A172 (cell line): ENCODE results near the gene R3HDM2. TPM values are rescaled to one million over a fixed set of nuclear protein-coding genes. Genes with fewer than 3 reads are reported as not detected.
"Not testable (repeated sequence)": the region's sequence is repeated elsewhere in the genome, so short reads cannot be mapped to it uniquely, and the experiment has no call there.

ENCODE experiments used
- DNase-seq: peaks from one replicate; pipeline ENCODE4 v3.0.0-alpha.2; 2015; ENCODE audit warnings: low spot score
- total RNA-seq: library from RNA; depleted of rRNA; stranded (reverse); fragments of >200 nt; shearing (Covaris generic); gene quantifications from 2 replicates; pipeline ENCODE4 v1.2.3, GENCODE V29; 2014

The R3HDM2 gene
- total RNA-seq, 1 experiment from 2014 or later = 16.3 TPM

DNA sequence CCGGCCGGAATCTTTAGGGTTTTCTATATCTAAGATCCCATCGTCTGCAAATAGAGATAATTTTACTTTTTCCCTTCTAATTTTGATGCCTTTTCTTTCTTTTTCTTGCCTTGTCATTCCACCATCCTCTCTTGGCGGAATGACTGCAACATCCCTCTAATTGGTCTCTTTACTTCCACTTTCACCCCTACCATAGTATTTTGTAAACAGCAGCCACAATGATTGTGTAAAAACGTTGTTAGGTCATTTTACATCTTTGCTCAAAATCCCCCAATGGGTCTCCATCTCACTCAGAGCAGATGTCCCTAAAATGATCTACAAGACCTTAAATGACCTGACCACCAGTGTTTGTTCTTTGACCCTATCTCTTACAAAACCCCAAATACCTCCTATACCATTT lies 99.9 kb downstream of the R3HDM2 start:
- DNase-seq = no peak

GRCh38 chr12:57329219-57329618 lies 101.6 kb downstream of the R3HDM2 start:
- no peak for DNase-seq

DNA sequence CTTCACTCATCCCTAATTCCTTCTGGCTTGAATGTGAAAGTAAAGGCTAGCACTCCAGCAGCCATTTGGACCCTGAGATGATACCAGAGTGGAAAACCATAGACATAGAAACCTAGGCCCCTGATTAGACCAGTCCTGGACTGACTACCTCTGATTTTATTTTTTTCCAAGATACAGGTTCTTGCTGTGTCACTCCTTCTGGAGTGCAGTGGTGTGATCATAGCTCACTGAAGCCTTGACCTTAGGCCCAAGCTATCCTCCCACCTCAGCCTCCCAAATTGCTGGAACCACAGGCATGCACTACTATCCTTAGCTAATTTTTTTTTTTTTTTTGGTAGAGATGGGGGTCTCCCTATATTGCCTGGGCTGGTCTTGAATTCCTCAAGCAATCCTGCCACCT lies 105.4 kb downstream of the R3HDM2 start:
- no peak for DNase-seq

DNA sequence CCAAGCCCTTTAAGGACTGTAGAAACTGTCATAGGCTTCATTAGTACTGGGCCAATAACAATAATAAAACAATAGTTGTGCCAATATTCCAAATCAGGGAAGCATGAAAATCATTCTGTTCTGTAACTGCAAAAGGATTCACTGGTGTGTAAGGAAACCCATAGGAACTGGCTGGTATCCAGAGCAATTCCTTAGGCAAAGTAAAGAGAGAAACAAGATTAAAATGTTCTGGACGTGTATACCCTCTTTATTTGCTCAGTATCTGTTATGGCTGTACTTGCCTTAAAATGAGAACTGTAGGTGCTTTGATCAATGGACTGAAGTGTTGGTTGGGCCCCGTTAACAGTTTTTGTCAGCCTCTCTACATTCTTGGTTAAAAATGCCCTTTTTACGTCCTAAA lies 107.4 kb downstream of the R3HDM2 start:
- no peak for DNase-seq

GRCh38 chr12:57320639-57321038 lies 110.2 kb downstream of the R3HDM2 start:
- no peak for DNase-seq

GRCh38 chr12:57319678-57320469 lies 111.0 kb downstream of the R3HDM2 start:
- DNase-seq = no peak

GRCh38 chr12:57315681-57316080 lies 115.2 kb downstream of the R3HDM2 start:
- DNase-seq = no peak

- not testable (repeated sequence) for DNase-seq
These were observed 118.6 kb downstream of the R3HDM2 start for GRCh38 chr12:57312287-57312686.

DNA sequence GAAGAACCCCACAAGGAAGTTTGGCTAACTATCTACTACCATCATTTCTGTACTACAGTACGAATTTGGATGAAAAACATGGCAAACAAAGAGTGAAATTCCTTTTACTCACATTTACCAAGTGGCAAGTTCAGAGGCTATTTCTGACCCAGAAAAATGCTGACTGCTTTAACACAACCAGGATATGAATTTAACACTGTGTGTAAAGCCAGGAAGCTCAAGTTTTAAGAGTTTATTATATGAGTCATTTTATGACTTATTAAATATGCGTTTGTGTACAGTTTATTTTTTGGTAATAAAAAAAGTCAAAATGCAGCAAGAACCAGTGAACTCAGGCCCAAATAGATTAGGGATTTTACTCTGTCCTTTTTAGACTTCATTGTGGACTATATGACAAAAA lies 121.4 kb downstream of the R3HDM2 start:
- DNase-seq = peak; percentile 17

DNA sequence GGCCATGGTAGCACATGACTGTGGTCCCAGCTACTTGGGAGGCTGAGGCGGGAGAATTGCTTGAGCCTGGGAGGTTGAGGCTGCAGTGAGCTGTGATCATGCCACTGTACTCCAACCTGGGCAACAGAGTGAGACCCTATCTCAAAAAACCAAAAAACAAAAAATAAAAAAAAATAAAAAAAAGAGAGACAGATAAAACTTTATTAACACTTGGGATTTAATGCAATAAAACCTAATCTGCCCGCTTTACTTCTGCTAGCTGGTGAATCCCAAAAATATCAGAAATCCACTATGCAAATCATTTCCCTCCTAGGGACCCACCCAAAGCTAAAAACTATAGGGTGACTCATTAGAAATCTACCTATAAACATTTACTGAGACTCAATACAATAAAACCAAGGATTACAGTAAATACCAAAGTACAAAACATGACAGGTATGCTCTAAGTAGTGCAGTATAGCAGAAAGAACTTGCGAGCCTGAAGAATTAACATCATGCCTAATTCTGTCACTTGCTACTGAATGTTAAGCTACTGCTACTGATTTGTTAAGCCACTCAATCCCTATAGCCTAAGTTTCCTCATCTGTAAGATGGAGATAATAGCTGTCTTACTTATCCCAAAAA lies 129.8 kb downstream of the R3HDM2 start:
- no peak for DNase-seq

- no peak for DNase-seq
These were observed 131.3 kb downstream of the R3HDM2 start for GRCh38 chr12:57299514-57300016.

DNA sequence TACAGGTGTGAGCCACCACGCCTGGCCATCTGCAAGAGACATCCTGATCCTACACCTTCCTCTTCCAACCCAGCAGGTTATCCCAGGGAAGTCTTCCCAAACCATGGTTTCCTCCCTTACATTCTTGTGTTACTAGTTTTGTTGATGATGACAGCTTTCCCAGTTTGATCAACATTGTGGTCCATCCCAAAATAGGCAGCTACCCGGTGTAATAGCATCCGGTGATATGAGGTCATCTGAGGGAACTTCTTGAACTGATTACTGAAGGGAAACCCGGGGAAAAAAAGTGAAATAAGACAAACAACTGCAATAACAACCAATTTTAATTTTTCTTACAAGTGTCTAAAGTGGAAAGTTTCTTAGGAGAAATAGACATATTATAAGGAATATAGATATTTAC lies 134.6 kb downstream of the R3HDM2 start:
- no peak for DNase-seq

GRCh38 chr12:57282073-57282472 lies 148.8 kb downstream of the R3HDM2 start:
- DNase-seq = not testable (repeated sequence)

DNA sequence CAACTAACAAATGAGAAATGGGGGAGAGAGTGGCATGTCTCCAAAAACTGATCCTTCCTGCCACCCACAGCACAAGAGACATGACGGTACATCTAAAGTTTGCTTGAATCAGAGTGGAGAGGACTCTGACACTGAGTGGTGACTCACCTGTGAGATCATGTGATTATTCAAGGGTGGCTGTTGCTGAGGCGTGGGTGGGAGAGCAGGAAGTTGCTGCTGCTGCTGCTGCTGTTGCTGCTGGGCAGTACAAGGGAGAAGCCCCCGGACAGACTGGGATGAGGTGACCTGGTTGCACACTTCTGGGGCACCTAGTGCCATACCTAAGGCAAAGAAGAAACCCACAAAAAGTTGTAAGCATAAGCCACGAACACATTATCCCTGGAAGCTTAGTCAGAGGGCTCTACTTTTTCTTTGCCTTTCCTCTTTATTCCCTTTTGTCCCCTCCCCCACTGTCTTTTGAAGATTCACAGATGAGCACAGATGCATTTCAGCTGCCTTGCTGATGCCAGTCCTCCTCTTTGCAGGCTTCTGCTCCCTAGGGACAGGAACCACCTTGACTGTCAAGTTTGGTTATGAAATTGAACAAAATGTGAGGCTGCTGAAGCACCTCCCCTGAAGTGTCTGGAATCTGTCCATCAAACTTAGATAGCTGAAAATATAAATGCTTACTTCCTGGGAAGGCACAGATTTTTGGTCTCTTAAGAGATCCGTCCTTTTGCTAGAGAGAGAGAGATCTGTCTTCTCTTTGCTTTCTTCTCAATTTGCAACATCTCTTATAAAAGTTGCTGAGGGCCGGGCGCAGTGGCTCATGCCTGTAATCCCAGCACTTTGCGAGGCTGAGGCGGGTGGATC lies 150.4 kb downstream of the R3HDM2 start:
- peak; percentile 94 for DNase-seq

GRCh38 chr12:57278465-57279381 lies 152.1 kb downstream of the R3HDM2 start:
- no peak for DNase-seq

DNA sequence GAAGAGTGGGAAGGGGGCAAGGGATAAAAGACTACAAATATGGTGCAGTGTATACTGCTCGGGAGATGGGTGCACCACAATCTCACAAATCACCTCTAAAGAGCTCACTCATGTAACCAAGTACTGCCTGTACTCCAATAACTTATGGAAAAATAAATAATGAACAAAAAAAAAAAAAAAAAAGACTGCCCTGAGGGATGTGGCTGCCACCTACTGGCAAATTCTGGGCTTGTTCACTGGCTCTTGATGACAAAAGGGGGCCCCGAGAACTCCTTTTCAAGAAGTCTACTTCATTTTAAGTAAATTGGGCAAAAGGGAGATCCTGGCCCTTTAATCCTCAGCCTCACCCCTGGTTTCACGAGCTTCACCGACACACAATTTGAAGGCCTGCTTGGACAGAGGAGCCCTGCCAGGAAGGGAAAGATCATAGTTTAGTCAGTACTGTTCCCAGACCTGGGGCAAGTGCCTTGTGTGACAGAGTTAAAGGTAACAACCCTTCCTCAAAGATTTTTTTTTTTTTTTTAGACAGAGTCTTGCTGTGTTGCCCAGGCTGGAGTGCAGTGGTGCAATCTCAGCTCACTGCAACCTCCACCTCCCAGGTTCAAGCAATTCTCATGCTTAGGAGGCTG lies 153.8 kb downstream of the R3HDM2 start:
- DNase-seq = peak; percentile 25

DNA sequence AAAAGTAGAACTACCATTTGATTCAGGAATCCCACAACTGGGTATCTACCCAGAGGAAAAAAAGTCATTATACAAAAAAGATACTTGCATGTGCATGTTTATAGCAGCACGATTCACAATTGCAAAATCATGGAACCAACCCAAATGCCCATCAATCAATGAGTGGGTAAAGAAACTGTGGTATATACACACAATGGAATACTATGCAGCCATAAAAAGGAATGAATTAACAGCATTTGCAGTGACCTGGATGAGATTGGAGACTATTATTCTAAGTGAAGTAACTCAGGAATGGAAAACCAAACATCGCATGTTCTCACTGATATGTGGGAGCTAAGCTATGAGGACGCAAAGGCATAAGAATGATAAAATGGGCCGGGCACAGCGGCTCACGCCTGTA lies 154.6 kb downstream of the R3HDM2 start:
- DNase-seq = not testable (repeated sequence)

- DNase-seq = no peak
These were observed 157.3 kb downstream of the R3HDM2 start for GRCh38 chr12:57273516-57273915.

DNA sequence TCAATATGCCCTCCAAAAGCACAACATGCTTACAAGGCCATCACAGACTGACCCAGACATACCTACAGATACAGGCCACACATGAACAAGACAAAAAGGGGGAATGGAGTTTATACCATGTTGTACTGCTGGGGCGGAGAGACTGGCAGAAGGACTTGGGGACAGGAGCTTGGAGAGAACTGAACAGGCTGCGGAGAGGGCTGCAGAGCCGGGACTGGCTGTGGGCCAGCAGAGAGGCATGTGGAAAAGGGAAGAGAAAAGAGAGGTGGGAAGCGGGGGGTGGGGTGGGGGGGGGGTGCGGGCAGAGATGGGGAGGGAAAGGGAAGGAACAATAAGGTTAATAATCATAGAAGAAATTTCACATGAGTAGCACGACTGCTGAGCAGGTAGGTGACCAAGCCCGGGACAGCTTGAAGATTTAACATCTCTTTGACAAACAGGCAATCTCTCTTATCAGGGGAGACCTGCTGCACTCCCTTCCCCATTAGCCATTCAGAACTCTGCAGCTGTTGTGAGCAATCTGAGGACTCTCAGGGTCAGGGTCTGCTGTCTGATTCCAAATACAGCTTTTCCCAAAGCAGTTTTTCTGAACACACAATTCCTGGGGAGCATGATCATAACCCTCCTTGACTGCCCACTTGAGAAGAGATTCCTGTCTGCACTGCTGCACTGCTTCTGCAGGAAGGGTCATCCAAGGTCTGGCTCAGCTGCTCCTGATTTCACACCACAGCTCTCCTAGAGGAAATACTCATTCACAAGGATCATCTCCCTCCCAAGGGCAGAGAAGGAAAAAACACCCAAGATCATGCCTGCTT lies 158.3 kb downstream of the R3HDM2 start:
- no peak for DNase-seq

GRCh38 chr12:57270966-57271470 lies 159.8 kb downstream of the R3HDM2 start:
- DNase-seq = no peak
